HG03064 (cell line): ENCODE measurements around the gene HDGFL2.

ENCODE experiments used
- ATAC-seq: cut with Tn5 transposase; IDR thresholded peaks from one replicate; pipeline ENCODE4 v1.9.1; 2021; ENCODE audit warnings: low read depth; ENCODE audit not compliant: unreplicated experiment

The HDGFL2 gene

DNA sequence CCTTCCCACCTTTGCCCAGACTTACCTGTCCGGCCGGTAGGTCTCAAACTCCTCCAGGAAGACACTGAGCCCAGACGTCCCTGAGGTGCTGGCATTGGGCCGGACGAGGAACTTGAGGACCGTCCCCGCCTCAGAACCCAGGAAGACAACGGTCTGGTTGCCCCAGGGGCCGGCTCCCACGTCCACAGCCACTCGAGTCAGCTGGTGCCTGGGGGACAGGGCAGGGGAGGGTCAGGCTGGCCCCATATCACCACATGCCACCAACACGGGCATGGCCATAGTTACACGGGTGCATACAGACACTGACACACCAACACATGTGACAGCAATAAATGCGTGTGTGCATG, 76.1 kb downstream of the HDGFL2 start:
- ATAC-seq: no peak

DNA sequence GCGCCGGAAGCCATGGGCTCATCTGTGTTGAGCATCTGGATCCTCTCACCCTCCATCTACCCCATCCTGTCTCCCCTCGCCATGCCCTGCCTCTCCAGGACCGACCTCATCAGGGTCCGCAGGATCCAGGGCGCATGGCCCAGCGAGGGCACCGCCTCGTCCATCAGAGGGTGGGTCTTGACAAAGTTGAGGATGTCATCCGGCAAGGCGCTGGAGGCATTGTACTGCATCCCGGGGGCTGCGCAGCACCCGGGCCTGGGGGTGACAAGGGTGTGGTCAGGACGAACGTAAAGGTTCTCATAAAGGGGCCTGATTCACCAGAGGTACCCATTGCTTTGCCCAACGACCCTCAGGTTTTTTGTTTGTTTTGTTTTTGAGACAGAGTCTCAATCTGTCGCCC, 77.9 kb downstream of the HDGFL2 start:
- no peak for ATAC-seq

DNA sequence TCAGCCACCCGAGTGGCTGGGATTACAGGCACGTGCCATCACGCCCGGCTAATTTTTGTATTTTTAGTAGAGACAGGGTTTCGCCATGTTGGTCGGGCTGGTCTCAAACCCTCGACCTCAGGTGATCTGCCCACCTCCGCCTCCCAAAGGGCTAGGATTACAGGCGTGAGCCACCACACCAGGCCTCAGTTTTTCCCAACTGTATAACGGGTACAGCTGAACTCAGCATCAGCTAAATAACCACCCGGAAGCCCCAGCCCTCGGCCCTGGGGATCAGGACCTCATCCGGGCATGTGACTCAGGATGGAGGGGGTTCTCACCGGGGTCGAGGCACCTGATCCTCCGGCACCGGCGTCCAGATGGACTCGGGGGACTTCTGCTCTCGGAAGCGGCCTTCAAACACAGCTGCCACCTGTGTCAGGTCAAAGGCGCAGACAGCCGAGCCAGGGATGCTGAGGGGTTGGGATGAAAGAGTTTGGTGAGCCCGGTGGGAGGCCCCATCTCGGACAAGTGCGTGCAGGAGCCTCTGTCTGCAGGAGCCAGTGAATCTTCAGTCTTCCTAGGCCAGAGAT, 78.5 kb downstream of the HDGFL2 start:
- ATAC-seq: no peak
